H9 (cell line): Measurements from ENCODE around the gene NKAIN4. TPM values are rescaled to one million over a fixed set of nuclear protein-coding genes. Genes with fewer than 3 reads are reported as not detected.

Experiments used
- DNase-seq: peaks from one replicate; pipeline ENCODE4 v3.0.0-alpha.2; 2017
- H2AFZ ChIP-seq: one replicate; pipeline ENCODE4 v1.6.1; 2013; ENCODE audit warnings: mild to moderate bottlenecking, low read length, control low read depth, moderate library complexity
- H2AK5ac ChIP-seq: 2 replicates; pipeline ENCODE4 v1.6.1; 2013; ENCODE audit warnings: low read length, control low read depth, mixed read lengths; ENCODE audit not compliant: insufficient read length
- H2BK120ac ChIP-seq: one replicate; pipeline ENCODE4 v1.6.1; 2013; ENCODE audit warnings: low read depth, mild to moderate bottlenecking, low read length, control low read depth, inconsistent platforms; ENCODE audit not compliant: poor library complexity, severe bottlenecking
- H2BK12ac ChIP-seq: 2 replicates; pipeline ENCODE4 v1.6.1; 2013; ENCODE audit warnings: low read length, control low read depth, mixed read lengths, low read depth; ENCODE audit not compliant: insufficient read length
- H2BK15ac ChIP-seq: 2 replicates; pipeline ENCODE4 v1.6.1; 2013; ENCODE audit warnings: low read depth, low read length, control low read depth
- H2BK20ac ChIP-seq: one replicate; pipeline ENCODE4 v1.6.1; 2013; ENCODE audit warnings: low read depth, mild to moderate bottlenecking, low read length, control low read depth, inconsistent platforms; ENCODE audit not compliant: poor library complexity, severe bottlenecking
- H2BK5ac ChIP-seq: 2 replicates; pipeline ENCODE4 v1.6.1; 2013; ENCODE audit warnings: low read length, control low read depth, mixed read lengths; ENCODE audit not compliant: insufficient read length
- H3K14ac ChIP-seq: 2 replicates; pipeline ENCODE4 v1.6.1; 2013; ENCODE audit warnings: low read length, control low read depth; ENCODE audit not compliant: insufficient read depth
- H3K18ac ChIP-seq: 2 replicates; pipeline ENCODE4 v1.6.1; 2013; ENCODE audit warnings: low read depth, mild to moderate bottlenecking, mixed read lengths, low read length, control low read depth; ENCODE audit not compliant: insufficient read length
- H3K23ac ChIP-seq: 2 replicates; pipeline ENCODE4 v1.6.1; 2013; ENCODE audit warnings: low read length, control low read depth, mixed read lengths, low read depth; ENCODE audit not compliant: insufficient read length
- H3K23me2 ChIP-seq: 2 replicates; pipeline ENCODE4 v1.6.1; 2013; ENCODE audit warnings: low read depth, mild to moderate bottlenecking, mixed read lengths, low read length, control low read depth; ENCODE audit not compliant: insufficient read length, poor library complexity, severe bottlenecking
- H3K27ac ChIP-seq: 2 replicates; pipeline ENCODE4 v1.5.1; 2013; ENCODE audit warnings: low read length, control low read depth, mixed read lengths, low read depth; ENCODE audit not compliant: insufficient read length
- H3K27me3 ChIP-seq: 2 replicates; pipeline ENCODE4 v1.6.1; 2013; ENCODE audit warnings: low read length, control low read depth, inconsistent platforms; ENCODE audit not compliant: insufficient read depth
- H3K4ac ChIP-seq: 2 replicates; pipeline ENCODE4 v1.6.1; 2013; ENCODE audit warnings: low read depth, mild to moderate bottlenecking, control low read depth, inconsistent platforms, low read length, moderate library complexity
- H3K4me1 ChIP-seq: 2 replicates; pipeline ENCODE4 v1.6.1; 2013; ENCODE audit warnings: low read length, control low read depth, inconsistent platforms; ENCODE audit not compliant: insufficient read depth
- H3K4me2 ChIP-seq: 2 replicates; pipeline ENCODE4 v1.6.1; 2013; ENCODE audit warnings: low read length, control low read depth, mixed read lengths; ENCODE audit not compliant: insufficient read length, insufficient read depth
- H3K56ac ChIP-seq: 2 replicates; pipeline ENCODE4 v1.6.1; 2013; ENCODE audit warnings: low read depth, mild to moderate bottlenecking, mixed read lengths, low read length, control low read depth; ENCODE audit not compliant: insufficient read length
- H3K79me1 ChIP-seq: 2 replicates; pipeline ENCODE4 v1.6.1; 2013; ENCODE audit warnings: low read depth, mild to moderate bottlenecking, moderate library complexity, low read length, control low read depth, inconsistent platforms; ENCODE audit not compliant: insufficient read depth, poor library complexity, severe bottlenecking
- H3K79me2 ChIP-seq: 2 replicates; pipeline ENCODE4 v1.6.1; 2013; ENCODE audit warnings: low read length, control low read depth, inconsistent platforms; ENCODE audit not compliant: insufficient read depth
- H3K9ac ChIP-seq: 2 replicates; pipeline ENCODE4 v1.6.1; 2013; ENCODE audit warnings: low read length, control low read depth, mixed read lengths; ENCODE audit not compliant: insufficient read length; ENCODE audit errors: extremely low read depth
- H3K9me3 ChIP-seq: one replicate; pipeline ENCODE4 v1.6.1; 2013; ENCODE audit warnings: low read depth, low read length, inconsistent platforms; ENCODE audit not compliant: control insufficient read depth
- H3T11ph ChIP-seq: one replicate; pipeline ENCODE4 v1.6.1; 2013; ENCODE audit warnings: mild to moderate bottlenecking, low read length, control low read depth, inconsistent platforms
- H4K20me1 ChIP-seq: one replicate; pipeline ENCODE4 v1.6.1; 2013; ENCODE audit not compliant: control insufficient read depth, insufficient read length, insufficient read depth
- H4K5ac ChIP-seq: 2 replicates; pipeline ENCODE4 v1.6.1; 2013; ENCODE audit warnings: low read depth, mild to moderate bottlenecking, mixed read lengths, low read length, control low read depth; ENCODE audit not compliant: insufficient read length
- H4K8ac ChIP-seq: replicated peaks from 2 replicates; pipeline ENCODE4 v1.6.1; 2013; ENCODE audit warnings: low read length, control low read depth, mixed read lengths, low read depth; ENCODE audit not compliant: insufficient read length
- H4K91ac ChIP-seq: 2 replicates; pipeline ENCODE4 v1.6.1; 2013; ENCODE audit warnings: low read depth, mild to moderate bottlenecking, moderate library complexity, mixed read lengths, low read length, control low read depth; ENCODE audit not compliant: insufficient read length
- H3K27ac Mint-ChIP-seq, 3 experiments: 2 replicates in 2 of 3; 3 replicates in 1 of 3; pipeline ENCODE4 v1.8.0; 2020 to 2021; ENCODE audit warnings: mixed read lengths in 3 of 3, mild to moderate bottlenecking in 1 of 3, moderate library complexity in 1 of 3
- H3K27me3 Mint-ChIP-seq: 2 replicates; pipeline ENCODE4 v1.8.0; 2021; ENCODE audit warnings: low read depth, mild to moderate bottlenecking, moderate library complexity, mixed read lengths
- H3K36me3 Mint-ChIP-seq, 3 experiments: 2 replicates in 2 of 3; 3 replicates in 1 of 3; pipeline ENCODE4 v1.8.0; 2020 to 2021; ENCODE audit warnings: low read depth in 3 of 3, mixed read lengths in 3 of 3; ENCODE audit not compliant: insufficient read depth in 1 of 3
- H3K4me1 Mint-ChIP-seq, 2 experiments: 2 replicates each; pipeline ENCODE4 v1.8.0; 2020; ENCODE audit warnings: mixed read lengths in 2 of 2
- H3K4me3 Mint-ChIP-seq, 2 experiments: 2 replicates in 1 of 2; 3 replicates in 1 of 2; pipeline ENCODE4 v1.8.0; 2020 to 2021; ENCODE audit warnings: mild to moderate bottlenecking in 2 of 2, mixed read lengths in 2 of 2, moderate library complexity in 1 of 2
- H3K9me3 Mint-ChIP-seq, 2 experiments: 2 replicates in 1 of 2; 3 replicates in 1 of 2; pipeline ENCODE4 v1.8.0; 2020; ENCODE audit warnings: mild to moderate bottlenecking in 2 of 2, mixed read lengths in 2 of 2, moderate library complexity in 1 of 2
- CTCF ChIP-seq: fragments of 200-600 bp; sonication (generic); conservative IDR thresholded peaks from 3 replicates; pipeline ENCODE4 v1.8.0; 2021; ENCODE audit warnings: antibody characterized with exemption, mild to moderate bottlenecking
- WGBS: extraction: QIAGEN DNeasy Blood & Tissue Kit; methylation state at CpG from one replicate; pipeline ENCODE4 v1.1.7; 2013; ENCODE audit warnings: missing lambda C conversion rate, low lambda C conversion rate, mixed read lengths; ENCODE audit not compliant: insufficient read length; ENCODE audit errors: extremely low coverage; 5-methylcytosine and 5-hydroxymethylcytosine counted together
- total RNA-seq: library from RNA; stranded (reverse); gene quantifications from 2 replicates; pipeline ENCODE4 v1.2.1, GENCODE V29; 2021

The NKAIN4 gene
- total RNA-seq, 1 experiment from 2014 or later: 20.9 TPM

- no peaks in the 10 kb centered on the region for H3K4me1 ChIP-seq
- no peak overlapping the region for H2BK120ac ChIP-seq
- no peak overlapping the region for H3K18ac ChIP-seq
- H3K9ac ChIP-seq: no peak overlapping the region
- H3K79me2 ChIP-seq: peaks cover 37% of the 10 kb centered on the region
- H3K56ac ChIP-seq: no peak overlapping the region
- H4K20me1 ChIP-seq: peaks cover 3% of the 10 kb centered on the region
- Mint-ChIP-seq H3K4me3 (peak overlapping the region; percentile 98 to 99), H3K27me3 (peaks cover 7% of the 10 kb centered on the region; the same call in 1 of the 2 replicates), H3K27ac (peak overlapping the region in 1 of 3 experiments; percentile 10; a peak in 1 of 7 replicates), H3K9me3 (no peaks in the 10 kb centered on the region), H3K4me1 (peaks cover 25 to 29% of the 10 kb centered on the region in 2 experiments), H3K36me3 (peaks cover 37 to 58% (median 53%) of the 10 kb centered on the region in 3 experiments; a peak in 6 of 7 replicates)
- H3T11ph ChIP-seq: no peak overlapping the region
- no peak overlapping the region for H3K23ac ChIP-seq
- peaks cover 9% of the 10 kb centered on the region for H3K23me2 ChIP-seq
- no peak overlapping the region for H4K91ac ChIP-seq
- H3K4ac ChIP-seq: no peak overlapping the region
- no peaks in the 10 kb centered on the region for H3K27me3 ChIP-seq
- no peak overlapping the region for H2BK5ac ChIP-seq
- no peak overlapping the region for H4K8ac ChIP-seq
- no peak overlapping the region for H2AK5ac ChIP-seq
- H2AFZ ChIP-seq: no peak overlapping the region
- whole genome bisulfite sequencing: no CpG with 5 or more reads among the region's 6 CpGs
- no peak overlapping the region for H2BK15ac ChIP-seq
- no peak for DNase-seq
- no peaks in the 10 kb centered on the region for H3K9me3 ChIP-seq
- H3K79me1 ChIP-seq: peaks cover 7% of the 10 kb centered on the region
- peak overlapping the region; percentile 92 for H3K4me2 ChIP-seq
- no peak overlapping the region for H4K5ac ChIP-seq
- no peak overlapping the region for H3K14ac ChIP-seq
- H2BK12ac ChIP-seq: no peak overlapping the region
- H3K27ac ChIP-seq: no peak overlapping the region
- no peak for TF ChIP-seq CTCF
- no peak overlapping the region for H2BK20ac ChIP-seq
These were observed 39.7 kb downstream of the NKAIN4 start for GRCh38 chr20:63214514-63214913.
